HUES6 (cell line): ENCODE results near the gene HID1.
"Not testable (repeated sequence)": the region's sequence is repeated elsewhere in the genome, so short reads cannot be mapped to it uniquely, and the experiment has no call there.

ENCODE experiments used
- H3K27ac ChIP-seq: 2 replicates; pipeline ENCODE4 v1.7.0; 2013; ENCODE audit warnings: low read depth, mild to moderate bottlenecking, low read length, inconsistent platforms
- H3K27me3 ChIP-seq: 2 replicates; pipeline ENCODE4 v1.6.1; 2013; ENCODE audit warnings: low read length; ENCODE audit not compliant: control insufficient read depth, insufficient read depth
- H3K36me3 ChIP-seq: 2 replicates; pipeline ENCODE4 v1.6.1; 2013; ENCODE audit warnings: low read length; ENCODE audit not compliant: control insufficient read depth, insufficient read depth
- H3K4me1 ChIP-seq: 2 replicates; pipeline ENCODE4 v1.6.1; 2013; ENCODE audit warnings: low read length; ENCODE audit not compliant: control insufficient read depth, insufficient read depth
- H3K4me3 ChIP-seq: 2 replicates; pipeline ENCODE4 v1.5.1; 2013; ENCODE audit warnings: low read depth, low read length
- H3K9ac ChIP-seq: one replicate; pipeline ENCODE4 v1.6.1; 2013; ENCODE audit warnings: mild to moderate bottlenecking, low read length
- H3K9me3 ChIP-seq: 2 replicates; pipeline ENCODE4 v1.6.1; 2013; ENCODE audit warnings: low read depth, low read length; ENCODE audit not compliant: control insufficient read depth, insufficient read depth

HID1 gene

GRCh38 chr17:74995847-74996246, 23.3 kb upstream of the HID1 start:
- no peak overlapping the region for H3K9ac ChIP-seq

GRCh38 chr17:74994440-74994839, 21.9 kb upstream of the HID1 start:
- Histone ChIP-seq H3K4me1 (no peaks in the 10 kb centered on the region), H3K4me3 (no peak overlapping the region), H3K36me3 (peaks cover 3% of the 10 kb centered on the region), H3K27ac (no peak overlapping the region), H3K9ac (no peak overlapping the region), H3K9me3 (no peaks in the 10 kb centered on the region), H3K27me3 (no peaks in the 10 kb centered on the region)

More at GRCh38 chr17:74995847-74996246, 23.3 kb upstream of the HID1 start:
- Histone ChIP-seq H3K27me3 (no peaks in the 10 kb centered on the region), H3K36me3 (peaks cover 10% of the 10 kb centered on the region), H3K4me3 (no peak overlapping the region), H3K4me1 (no peaks in the 10 kb centered on the region), H3K27ac (no peak overlapping the region), H3K9me3 (no peaks in the 10 kb centered on the region)

- no peak overlapping the region for H3K4me3 ChIP-seq
- peaks cover 8% of the 10 kb centered on the region for H3K4me1 ChIP-seq
- H3K36me3 ChIP-seq, result no peaks in the 10 kb centered on the region
- H3K9me3 ChIP-seq, result no peaks in the 10 kb centered on the region
- H3K27me3 ChIP-seq, result no peaks in the 10 kb centered on the region
- H3K9ac ChIP-seq, result no peak overlapping the region
- no peak overlapping the region for H3K27ac ChIP-seq
These were observed 19.7 kb upstream of the HID1 start for GRCh38 chr17:74992223-74992622.

DNA sequence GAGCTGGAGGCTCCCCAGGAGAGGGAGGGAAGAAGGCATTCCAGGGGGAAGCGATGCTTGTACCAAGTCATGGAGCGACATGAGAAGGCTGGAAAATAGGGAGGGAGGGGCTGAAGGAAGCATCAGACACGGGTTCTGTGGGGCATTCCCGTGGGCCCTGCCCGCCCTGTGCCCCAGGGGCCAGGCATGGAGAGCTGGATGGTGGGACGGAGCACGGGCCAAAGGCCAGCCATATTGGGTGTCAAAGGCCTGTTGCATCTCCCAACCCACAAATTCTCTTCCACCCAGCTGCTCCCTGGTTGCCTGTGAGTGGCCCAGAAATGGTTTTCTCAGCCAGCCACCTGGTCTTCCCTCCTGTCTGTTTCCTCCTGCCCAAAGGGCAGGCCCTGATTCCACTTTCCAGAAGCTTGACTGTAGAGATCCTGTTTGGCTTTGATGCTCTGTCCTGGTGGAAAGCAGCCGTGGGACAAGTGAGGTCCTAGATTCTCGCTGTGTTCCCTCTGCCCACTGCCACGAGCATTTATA, 18.1 kb upstream of the HID1 start:
- Histone ChIP-seq H3K4me3 (no peak overlapping the region), H3K27ac (no peak overlapping the region), H3K36me3 (no peaks in the 10 kb centered on the region), H3K27me3 (no peaks in the 10 kb centered on the region), H3K9me3 (no peaks in the 10 kb centered on the region), H3K4me1 (peaks cover 14% of the 10 kb centered on the region), H3K9ac (no peak overlapping the region)

DNA sequence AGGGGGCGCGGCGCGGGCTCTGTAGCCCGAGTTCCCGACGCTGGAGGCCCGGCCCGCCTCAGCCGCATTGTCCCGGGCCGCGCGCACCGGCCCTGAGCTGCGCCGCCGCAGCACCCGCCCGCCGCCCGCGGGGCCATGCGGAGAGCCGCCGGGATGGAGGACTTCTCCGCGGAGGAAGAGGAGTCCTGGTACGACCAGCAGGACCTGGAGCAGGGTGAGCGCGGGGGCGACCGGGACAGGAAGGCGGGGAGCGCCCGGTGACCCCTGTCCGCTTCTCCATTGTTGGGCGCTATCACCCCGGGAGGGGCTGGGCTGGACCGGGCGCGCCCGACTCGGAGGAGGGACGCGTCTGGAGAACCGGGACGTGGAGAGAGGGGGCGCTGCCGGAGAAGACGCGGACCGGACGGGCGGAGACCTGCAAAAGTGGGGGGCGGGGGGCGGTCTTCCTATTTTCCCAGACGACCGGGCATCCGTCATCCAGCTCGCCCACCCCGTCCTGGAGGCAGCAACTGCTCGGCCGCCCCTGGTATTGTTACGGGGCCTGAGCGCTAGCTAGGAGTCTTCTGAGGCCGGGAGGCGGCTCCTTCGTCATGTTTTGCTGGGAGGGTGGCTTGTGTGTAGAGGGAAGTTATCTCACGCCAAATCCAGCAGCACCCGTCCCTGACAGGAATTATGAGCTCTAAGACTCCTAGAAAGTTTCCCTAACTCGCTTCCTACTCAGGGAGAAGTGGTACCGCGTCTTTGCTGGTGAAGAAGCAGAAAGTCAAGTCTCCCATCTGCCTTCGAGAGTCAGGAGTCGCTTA, 15.6 kb upstream of the HID1 start:
- Histone ChIP-seq H3K4me1 (peaks cover 18% of the 10 kb centered on the region), H3K9ac (peak overlapping the region; percentile 78), H3K36me3 (no peaks in the 10 kb centered on the region), H3K27ac (no peak overlapping the region), H3K27me3 (no peaks in the 10 kb centered on the region), H3K9me3 (no peaks in the 10 kb centered on the region), H3K4me3 (peak overlapping the region; percentile 73)

DNA sequence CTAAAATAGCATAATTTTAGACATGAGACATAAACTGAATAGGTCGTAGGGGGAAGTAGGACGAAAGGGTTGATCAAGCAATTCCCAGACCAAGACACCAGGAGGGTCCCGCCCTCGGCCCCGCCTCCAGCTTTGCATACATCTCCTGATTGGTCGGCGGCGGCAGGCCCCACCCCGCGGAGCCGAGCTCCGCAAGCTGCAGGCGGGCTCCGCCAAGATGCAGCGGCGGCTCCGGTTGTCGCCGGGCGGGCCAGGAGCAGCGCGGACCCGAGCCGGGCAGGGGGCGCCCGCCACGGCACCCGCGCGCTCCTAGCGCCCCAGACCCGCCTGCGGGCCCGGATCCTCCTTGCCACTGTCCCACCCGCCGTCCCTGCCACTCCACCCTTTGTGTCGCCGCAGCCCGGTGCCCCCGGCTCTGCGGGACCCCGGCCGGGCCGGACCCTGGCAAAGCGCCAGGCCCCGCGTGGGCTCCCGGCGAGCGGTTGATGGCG, 14.9 kb upstream of the HID1 start, which contains the start of gene CDR2L:
Gene CDR2L, plus strand, starts transcription at position 215 of the 491 bp plus-strand sequence. CDS start 412 bp downstream, outside the sequence.
- peak within 1 kb of the TSS; percentile 78 for H3K9ac ChIP-seq
- H3K27me3 ChIP-seq, result no peaks in the 10 kb centered on the region
- H3K4me1 ChIP-seq, result peaks cover 21% of the 10 kb centered on the region
- H3K36me3 ChIP-seq, result no peaks in the 10 kb centered on the region
- H3K4me3 ChIP-seq, result peak within 1 kb of the TSS; percentile 73
- H3K9me3 ChIP-seq, result no peaks in the 10 kb centered on the region
- peak within 1 kb of the TSS; percentile 32; the same call in 1 of the 2 replicates for H3K27ac ChIP-seq

DNA sequence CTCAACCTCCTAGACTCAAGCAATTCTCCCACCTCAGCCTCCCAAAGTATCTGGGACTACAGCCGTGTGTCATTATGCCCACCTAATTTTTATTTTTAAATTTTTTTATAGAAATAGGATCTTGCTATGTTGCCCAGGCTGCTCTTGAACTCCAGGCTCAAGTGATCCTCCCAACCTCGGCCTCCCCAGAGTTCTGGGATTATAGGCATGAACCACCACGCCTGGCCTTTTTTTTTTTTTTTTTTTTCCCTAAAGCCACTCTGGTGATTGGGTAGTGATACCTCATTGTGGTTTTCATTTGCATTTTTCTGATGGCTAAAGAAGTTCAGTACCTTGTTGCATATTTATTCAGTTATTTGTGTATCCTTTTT, 13.6 kb upstream of the HID1 start:
- H3K4me3 ChIP-seq, result no peak overlapping the region
- no peaks in the 10 kb centered on the region for H3K36me3 ChIP-seq
- H3K27ac ChIP-seq, result no peak overlapping the region
- H3K27me3 ChIP-seq, result peaks cover 4% of the 10 kb centered on the region; the same call in 1 of the 2 replicates
- no peak overlapping the region for H3K9ac ChIP-seq
- H3K9me3 ChIP-seq, result no peaks in the 10 kb centered on the region
- peaks cover 28% of the 10 kb centered on the region for H3K4me1 ChIP-seq

GRCh38 chr17:74982663-74983313, 10.2 kb upstream of the HID1 start:
- H3K27ac ChIP-seq, result peak overlapping the region; percentile 54; the same call in 1 of the 2 replicates
- H3K4me1 ChIP-seq, result peaks cover 21% of the 10 kb centered on the region
- peak overlapping the region; percentile 97 for H3K4me3 ChIP-seq
- H3K27me3 ChIP-seq, H3K9me3 ChIP-seq, H3K36me3 ChIP-seq: not testable (repeated sequence)
- peak overlapping the region; percentile 78 for H3K9ac ChIP-seq

- peak overlapping the region; percentile 97 for H3K4me3 ChIP-seq
- peaks cover 10% of the 10 kb centered on the region; the same call in 1 of the 2 replicates for H3K27me3 ChIP-seq
- no peaks in the 10 kb centered on the region for H3K36me3 ChIP-seq
- peak overlapping the region; percentile 78 for H3K9ac ChIP-seq
- peak overlapping the region; percentile 54; the same call in 1 of the 2 replicates for H3K27ac ChIP-seq
- H3K9me3 ChIP-seq, result no peaks in the 10 kb centered on the region
- peaks cover 21% of the 10 kb centered on the region for H3K4me1 ChIP-seq
These were observed 9.6 kb upstream of the HID1 start for GRCh38 chr17:74981979-74982662.

DNA sequence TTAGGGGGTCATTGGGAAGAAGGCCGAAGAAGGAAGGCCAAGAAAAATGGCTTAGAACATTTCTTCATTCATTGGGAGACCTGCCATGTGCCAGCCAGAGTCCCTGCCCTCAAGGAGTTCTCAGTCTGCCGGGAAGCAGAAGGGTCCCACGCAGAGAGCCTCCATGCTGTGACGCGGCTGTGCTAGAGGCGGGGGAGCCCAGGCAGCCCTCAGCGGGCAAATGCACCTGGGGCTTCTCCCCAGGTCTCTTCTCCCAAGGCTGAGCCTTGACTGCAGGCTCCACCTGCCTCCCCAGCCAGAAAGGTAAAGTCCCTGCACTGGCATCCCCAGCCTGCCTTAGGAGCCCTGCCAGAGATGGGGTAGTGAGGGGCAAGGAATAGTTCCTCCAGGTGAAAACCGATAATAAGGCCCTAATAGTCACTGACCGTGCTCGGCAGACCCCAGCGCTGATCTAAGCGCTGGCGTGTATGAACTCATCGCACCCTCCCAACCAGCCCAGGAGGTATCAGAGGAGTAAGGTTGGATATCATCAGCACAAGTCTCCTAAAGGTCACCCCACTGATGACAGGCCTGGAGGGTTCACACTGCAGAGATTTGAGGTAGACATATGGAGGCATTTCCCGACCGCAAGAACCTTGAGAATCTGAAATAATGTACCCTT, 8.9 kb upstream of the HID1 start:
- H3K9ac ChIP-seq, result peak overlapping the region; percentile 78
- H3K27ac ChIP-seq, result peak overlapping the region; percentile 54; the same call in 1 of the 2 replicates
- peaks cover 10% of the 10 kb centered on the region; the same call in 1 of the 2 replicates for H3K27me3 ChIP-seq
- no peaks in the 10 kb centered on the region for H3K9me3 ChIP-seq
- H3K4me1 ChIP-seq, result peaks cover 17% of the 10 kb centered on the region
- H3K4me3 ChIP-seq, result peak overlapping the region; percentile 97
- H3K36me3 ChIP-seq, result no peaks in the 10 kb centered on the region
